ENCODE results near the gene THSD7A.

DNA sequence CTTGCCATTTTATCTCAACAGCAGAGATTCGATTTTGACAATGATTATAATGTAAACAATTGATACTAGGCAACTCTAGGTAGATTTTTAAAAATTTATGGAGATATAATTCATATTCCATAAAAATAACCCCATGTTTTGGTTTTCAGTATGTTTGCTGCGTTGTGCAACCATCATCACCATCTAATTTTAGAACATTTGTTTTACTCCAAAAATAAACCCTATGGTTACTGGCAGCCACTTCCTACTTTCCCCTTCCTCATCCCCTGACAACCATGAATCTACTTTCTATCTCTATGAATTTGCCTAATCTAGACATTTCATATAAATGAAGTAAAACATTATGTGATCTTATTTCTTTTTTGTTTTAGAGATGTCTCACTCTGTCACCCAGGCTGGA, 401.9 kb downstream of the THSD7A start:
- TF ChIP-seq CTCF (conservative IDR thresholded peaks at IDR 0.05): no peak
- no peak for TF ChIP-seq ZFX (IDR thresholded peaks at IDR 0.05)

All from C4-2B (cell line).